ENCODE results near the gene TEX19.
"Not testable (repeated sequence)": the region's sequence is repeated elsewhere in the genome, so short reads cannot be mapped to it uniquely, and the experiment has no call there.

TEX19 gene

DNA sequence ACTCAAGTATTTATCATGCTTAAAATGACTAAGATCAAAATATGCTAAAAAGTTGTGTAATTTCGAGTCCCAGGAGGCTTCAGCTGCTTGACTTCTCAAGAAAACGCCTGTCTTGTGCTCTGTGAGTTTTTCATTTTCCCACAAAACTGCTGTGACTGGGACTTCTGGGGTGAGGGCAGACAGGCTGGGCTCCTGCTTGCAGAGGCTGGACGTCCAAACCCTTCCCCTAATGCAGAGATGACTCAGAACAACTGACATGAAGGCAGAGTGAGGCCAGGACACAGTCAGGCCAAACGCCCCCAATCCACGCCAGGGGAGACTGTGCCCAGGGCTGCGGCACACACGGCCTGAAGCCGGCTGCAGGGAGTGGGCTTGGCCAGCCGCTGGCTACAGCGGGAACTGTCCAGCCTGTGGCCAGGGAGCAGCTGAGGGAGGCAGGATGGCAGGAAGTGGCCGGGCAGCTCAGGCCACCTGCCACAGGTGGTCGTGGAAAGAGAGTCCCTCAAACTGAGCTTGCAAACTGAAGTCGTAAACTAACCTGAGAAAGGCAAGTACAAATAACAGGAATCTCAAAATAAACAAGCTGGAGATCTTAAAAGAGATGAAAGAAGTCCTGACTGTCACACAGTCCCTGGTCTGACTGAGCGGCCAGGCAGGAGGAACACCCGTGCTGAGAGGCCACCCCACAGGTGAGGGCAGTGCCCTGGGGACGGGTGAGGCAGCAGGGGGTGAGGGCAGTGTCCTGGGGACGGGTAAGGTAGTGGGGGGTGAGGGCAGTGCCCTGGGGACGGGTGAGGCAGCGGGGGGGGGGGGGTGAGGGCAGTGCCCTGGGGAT, 37.8 kb downstream of the TEX19 start:
- no peak for DNase-seq
- intact Hi-C loops (cut with DNase I) = no loop called here

DNA sequence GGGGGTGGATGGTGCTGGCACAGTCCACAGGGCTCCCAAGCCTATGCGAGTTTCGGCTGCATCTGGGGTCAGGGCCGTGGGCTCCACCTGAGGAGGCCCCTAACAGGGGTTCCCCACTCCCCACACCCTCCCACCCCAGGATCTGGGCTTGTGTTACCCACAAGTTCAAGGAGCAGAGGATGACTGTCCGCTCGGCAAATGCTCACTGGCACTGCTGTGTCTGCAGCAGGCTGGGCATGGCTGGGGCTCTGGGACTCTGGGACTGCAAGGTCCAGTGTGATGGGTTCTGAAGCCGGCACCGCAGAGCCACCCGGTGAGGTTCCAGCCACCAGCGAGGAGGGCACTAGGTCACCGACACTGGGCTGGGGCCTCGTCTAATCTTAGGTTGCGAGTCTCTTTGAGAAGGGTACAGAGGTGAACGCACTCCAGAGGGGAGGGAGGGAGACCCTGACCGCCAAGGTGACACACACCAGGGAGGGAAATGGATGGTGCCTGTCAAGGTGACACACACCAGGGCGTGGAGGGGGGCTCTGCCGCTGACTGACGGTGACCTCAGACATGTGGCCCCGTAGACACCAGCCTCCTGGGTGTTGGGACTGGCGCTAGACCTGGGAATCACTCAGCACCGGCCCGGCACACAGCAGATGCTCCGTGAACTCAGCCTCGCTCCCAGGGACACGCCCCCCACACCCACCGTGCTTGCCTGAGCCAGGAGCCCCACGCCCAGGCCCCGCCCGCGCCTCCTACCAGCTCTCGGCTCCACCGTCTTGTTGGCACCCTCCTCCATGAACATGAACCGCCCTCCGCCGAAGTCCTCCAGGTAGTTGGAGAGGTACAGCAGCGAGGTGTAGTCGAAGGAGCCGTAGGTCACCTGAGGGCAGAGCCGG, 38.6 kb downstream of the TEX19 start:
- intact Hi-C loops (cut with DNase I) = no loop called here
- peak in 7 of 42 donors; percentile 11 to 64 (median 15) for DNase-seq

DNA sequence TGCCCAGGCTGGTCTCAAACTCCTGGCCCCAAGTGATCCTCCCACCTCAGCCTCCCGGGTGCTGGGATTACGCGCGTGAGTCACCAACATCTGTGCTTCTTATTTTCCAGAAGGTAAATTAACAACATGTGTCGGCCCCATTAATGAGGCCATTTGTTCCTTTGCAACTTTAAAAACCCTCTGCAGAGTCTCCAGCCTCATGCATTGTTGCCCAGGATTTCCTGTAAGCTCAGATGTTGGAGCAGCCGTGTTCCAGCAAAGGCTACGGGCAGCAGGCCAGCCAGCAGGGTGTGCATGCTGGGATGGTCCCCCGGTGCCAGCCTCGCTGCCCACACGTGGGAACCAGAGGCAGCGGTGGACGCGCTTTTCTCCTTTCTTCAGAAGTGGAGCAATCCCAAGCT, 40.0 kb downstream of the TEX19 start:
- DNase-seq = peak in 26 of 42 donors; percentile 19 to 74 (median 43)
- intact Hi-C loops (cut with DNase I) = no loop called here

DNA sequence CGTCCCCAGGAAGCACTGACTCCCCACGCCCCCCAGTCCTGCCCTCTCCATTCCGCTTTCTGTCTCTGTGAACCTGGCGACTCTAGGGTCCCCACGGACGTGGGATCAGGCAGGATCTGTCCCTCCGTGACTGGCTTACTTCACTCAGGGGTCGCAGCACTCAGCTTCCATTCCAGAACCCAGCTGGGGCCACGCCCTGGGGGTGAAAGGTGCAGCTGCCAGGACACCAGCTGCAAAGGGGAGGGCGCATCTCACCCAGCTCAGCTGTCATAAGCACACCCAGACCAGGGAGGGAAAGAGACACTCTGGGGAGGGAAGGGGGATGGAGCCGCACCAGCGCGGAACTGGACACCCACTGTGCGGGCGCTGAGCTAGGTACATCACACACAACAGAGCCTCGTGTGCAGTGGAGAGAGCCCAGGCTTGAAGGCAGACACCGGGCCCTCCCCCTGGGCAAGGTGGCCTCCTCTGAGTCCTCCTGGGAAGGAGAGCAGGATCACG, 40.6 kb downstream of the TEX19 start:
- intact Hi-C loops (cut with DNase I) = no loop called here
- DNase-seq = no peak

DNA sequence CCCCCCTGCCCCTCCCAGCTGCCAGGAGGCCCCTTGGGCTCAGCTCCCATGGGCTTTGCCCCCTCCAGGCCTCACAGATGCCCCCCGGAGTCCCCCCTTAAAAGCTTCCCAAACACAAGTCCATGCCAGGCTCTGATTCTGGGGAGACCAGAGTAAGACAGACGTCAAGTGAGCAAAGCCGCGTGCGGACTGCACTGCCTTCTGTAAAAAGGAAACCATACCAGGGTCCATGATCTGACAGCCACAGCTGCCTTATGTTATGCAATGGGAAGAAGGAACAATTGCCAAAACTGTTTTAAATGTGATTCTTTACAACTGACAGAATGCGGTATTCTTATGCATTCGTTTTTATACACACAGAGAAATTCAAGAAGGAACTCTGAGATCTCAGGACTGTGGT, 41.2 kb downstream of the TEX19 start:
- intact Hi-C loops (cut with DNase I) = no loop called here

DNA sequence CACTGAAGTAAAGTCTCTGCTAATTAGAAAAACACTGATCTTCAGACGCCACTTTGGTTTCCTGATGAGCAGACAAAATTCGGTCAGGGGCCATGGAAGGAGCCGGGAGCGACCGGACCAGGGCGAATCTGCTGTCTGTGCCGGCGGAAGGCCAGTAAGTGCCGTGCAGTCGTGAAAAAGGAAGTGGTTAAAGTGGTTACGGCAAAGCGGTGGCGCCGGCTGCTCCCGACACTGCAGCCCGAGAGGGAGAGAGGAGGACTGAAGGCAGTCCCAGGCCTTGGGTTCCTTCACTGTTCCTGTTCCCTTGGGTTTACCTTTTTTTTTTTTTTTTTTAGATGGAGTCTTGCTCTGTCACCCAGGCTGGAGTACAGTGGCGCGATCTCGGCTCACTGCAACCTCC, 41.8 kb downstream of the TEX19 start:
- DNase-seq = peak in 28 of 42 donors; percentile 11 to 61 (median 37)
- intact Hi-C loops (cut with DNase I) = no loop called here

More for the DNA sequence above, 41.2 kb downstream of the TEX19 start:
- no peak for DNase-seq

DNA sequence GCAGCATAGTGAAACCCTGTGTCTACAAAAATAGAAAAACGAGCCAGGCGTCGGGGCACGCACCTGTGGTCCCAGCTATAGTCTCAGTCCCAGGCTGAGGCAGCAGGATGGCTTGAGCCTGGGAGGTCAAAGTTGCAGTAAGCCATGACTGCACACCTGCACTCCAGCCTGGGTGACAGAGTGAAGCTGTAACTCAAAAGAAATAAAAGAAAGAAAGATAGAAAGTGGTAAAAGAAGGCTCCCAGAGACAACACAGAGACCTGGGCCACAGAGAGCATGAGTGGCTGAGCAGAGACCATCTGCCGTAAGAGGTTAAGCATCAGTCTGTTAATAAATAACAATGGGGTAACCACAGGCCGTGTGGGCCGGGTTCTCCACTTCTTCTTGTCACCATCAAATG, 43.8 kb downstream of the TEX19 start:
- DNase-seq = no peak
- intact Hi-C loops (cut with DNase I) = no loop called here

DNA sequence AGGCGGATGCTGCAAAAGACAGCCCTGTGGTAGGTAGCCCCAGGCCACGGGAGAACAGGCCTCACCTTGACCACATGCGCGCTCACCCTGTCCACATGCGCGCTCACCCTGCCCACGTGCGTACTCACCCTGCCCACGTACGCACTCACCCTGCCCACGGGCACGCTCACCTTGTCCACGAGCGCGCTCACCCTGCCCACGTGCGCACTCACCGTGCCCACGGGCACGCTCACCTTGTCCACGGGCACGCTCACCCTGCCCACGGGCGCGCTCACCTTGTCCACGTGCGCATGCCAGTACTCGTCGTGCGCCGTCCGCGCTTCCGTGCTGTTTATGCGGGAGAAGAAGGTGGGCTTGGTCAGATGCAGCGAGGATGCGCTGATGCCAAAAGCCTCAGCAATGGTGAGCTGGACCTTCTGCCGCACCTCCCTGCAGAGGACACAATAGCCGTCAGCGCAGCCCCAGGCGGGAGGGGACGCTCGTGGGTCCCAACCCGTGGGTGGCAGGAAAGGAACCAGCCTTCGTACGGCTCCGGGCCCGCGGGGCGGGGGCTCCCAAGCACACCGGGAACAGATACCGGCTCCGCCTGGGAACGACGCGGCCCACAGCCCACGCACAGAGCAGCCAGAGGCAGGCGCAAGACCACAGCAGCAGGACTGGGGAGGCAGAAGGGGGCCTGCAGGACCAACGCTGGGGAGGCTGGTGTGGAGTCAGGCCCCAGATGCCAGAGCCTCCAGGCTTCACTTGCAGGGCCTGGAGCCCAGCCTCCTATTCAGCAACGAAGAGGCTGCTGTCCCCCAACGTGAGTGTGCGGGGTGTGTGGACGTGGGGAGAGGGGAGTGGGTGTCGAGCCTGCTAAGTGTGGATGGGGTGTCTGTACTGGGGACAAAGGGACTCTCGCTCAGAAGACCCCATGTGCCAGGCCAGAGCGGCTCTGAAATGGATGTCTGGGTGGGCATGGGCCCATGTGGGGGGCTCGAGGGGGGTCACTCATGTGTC, 44.9 kb downstream of the TEX19 start:
- DNase-seq = no peak
- intact Hi-C loops (cut with DNase I) = no loop called here

DNA sequence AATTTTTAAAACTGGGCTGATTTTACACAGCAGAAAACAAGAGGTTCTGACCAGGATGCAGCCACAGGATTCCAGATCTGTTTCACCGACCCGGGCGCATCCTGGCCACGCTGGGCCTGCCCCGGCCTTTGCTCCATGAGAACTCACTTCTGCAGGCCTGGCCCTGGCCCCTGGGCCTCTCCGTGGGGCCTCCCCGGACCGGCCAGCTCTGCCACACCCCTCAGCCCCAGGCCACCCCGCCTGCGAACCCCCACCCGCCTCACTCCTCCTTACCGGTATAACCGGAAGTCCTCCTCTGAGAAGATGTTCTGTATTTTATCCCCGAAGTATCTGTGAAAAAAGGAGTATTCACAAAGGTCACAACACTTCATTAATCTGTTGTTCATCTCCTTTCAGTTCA, 46.0 kb downstream of the TEX19 start:
- intact Hi-C loops (cut with DNase I) = no loop called here
- DNase-seq = no peak

DNA sequence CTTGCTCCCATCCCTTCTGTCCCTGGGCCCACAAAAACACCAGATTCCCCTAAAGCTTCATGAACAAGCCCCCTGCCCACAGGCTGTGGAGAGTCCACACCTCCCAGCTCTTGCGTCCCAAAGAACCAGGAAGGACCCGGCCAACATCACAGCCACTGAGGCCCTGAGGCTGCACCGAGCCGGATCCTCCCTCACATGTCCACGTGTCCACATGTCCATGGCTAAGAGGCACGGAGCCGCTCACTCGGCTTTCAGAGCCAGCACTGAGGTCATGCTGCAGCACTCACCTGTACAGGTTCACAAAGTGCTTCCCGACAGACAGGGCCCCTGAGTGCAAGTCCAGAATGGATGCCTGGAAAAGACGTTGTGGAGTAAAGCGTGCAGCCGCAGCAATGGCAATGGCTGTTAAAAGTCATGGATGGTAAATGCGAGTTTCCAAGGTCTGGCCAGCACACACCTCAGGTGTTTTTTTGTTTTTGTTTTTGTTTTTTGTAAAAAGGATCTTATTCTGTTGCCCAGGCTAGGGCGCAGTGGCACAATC, 47.2 kb downstream of the TEX19 start:
- intact Hi-C loops (cut with DNase I) = no loop called here
- DNase-seq = no peak

DNA sequence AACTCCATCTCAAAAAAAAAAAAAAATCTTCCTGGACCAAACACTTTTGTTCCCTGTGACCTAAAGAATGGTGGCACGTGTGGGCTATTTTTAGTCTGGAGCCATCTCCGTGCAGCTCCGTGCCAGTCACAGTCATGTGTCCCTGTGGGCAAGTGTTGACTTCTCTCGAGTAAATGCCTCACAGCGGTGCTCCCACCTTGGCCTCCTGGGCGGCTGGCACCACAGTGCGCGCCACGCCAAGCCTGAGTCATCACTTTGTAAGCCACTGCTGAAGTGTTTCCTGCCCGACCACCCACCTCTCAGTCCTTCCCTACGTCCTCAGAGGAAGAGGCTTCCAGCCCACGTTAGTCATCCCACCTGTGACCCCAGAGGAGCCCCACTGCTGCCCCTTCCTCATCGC, 48.2 kb downstream of the TEX19 start:
- DNase-seq = no peak
- intact Hi-C loops (cut with DNase I) = no loop called here

DNA sequence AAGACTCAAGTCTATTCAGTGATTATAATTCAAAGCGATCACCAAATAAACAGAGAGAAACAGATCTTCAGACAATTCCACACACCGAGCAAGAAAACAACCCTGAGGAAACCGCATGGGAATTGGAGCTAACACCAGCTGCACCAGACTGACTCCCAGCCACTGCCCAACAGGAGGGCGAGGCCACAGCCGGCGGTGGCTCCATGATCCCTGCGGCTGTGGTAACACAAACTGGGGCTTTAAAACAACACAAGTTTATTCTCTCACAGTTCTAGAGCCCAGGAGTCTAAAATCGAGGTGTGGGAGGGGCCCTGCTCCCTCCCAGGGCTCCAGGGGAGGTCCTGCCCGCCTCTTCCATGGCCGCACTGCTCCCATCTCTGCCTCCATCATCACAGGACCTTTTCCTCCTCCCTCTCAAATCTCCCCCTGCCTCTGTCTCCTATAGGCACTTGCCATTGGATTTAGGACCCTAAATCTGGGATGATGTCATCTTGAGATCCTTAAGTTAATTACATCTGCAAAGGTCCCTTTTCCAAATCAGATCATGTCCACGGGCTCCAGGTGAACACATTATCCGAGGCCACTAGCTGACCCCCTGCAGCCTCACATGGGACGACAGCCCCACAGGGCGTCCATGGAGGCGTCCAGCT, 49.4 kb downstream of the TEX19 start:
- DNase-seq = no peak
- intact Hi-C loops (cut with DNase I) = no loop called here

DNA sequence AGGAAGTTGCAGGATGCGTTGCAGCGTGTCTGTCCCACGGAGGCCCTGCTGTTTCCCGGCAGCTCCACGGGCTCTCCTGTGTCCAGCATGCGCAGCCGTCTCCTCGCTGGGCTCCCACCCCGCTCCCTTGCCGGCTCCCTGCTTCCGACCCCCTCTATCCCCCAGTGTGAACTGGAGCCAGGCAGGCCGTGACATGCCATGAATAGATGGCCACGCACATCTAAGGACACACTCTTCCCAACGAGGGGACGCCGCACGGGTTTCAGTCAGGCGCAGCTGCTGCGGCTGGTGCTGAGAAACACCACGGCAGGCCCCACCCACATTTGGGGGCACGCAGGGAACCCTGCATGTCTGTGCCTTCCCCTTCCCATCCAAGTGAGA, 49.9 kb downstream of the TEX19 start:
- intact Hi-C loops (cut with DNase I) = no loop called here
- DNase-seq = no peak

DNA sequence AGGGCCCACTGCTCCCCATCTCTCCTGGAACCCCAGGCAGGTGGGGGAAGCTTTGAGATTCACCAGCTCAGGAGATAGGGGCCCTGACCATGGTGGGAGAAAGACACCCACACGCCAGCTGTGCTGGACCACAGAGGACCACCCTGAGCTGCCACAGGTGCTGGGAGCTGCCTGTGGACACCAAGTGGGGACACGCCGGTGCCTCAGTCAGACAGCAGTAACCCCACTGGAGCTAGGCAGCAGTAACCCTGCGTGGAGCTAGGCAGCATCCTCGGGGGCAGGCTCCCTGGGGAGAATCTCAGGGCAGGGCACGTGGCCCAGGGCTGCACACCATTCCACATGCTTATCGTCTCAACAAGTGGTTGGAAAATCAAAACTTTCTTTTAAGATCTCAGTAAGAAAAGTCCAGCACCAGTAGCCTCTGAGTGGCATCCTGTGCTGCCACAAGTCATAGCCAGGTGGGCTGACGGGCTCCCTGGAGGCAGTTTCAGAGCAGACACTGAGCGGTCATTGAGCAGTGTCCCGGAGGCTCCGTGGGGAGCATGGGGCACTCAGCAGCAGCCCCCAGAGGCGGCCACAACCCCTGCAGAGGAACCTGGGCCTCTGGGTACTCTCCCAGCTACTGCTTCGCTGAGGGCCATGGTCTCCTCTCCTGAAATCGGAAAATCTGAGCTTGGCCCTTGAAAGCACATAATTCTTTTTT, 51.1 kb downstream of the TEX19 start:
- intact Hi-C loops (cut with DNase I) = loop anchor here (5.0 kb wide), 1 partner anchor 58 kb away; no protein-coding TSS in a partner anchor
- no peak for DNase-seq

DNA sequence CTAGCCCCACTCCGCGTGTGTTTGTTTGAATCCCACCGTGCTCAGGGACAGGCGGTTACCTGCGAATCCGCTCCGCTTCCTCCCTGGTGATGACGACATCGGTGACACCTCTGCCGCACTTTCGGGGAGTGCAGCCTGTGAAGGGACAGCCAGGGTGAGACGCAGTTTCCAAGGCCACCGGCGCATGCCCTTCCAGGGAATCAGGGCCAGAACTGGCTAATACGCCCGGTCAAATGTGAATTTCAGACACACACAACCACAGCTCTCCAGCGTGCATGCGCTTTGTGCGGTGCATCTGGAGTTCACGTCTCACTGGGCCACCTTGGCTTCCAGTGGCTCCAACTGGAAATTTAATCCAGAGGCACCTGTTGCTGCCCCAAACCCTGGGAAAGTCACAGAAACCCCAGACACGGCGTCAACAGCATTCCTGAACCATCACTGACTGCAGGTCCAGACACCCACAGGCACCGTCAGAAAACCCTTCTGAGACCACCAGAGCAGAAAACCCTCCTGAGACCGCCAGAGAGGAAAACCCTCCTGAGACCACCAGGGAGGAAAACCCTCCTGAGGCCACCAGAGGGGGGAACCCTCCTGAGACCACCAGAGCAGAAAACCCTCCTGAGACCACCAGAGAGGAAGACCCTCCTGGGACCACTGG, 52.5 kb downstream of the TEX19 start:
- intact Hi-C loops (cut with DNase I) = loop anchor here (5.0 kb wide), 1 partner anchor 59 kb away; no protein-coding TSS in a partner anchor

DNA sequence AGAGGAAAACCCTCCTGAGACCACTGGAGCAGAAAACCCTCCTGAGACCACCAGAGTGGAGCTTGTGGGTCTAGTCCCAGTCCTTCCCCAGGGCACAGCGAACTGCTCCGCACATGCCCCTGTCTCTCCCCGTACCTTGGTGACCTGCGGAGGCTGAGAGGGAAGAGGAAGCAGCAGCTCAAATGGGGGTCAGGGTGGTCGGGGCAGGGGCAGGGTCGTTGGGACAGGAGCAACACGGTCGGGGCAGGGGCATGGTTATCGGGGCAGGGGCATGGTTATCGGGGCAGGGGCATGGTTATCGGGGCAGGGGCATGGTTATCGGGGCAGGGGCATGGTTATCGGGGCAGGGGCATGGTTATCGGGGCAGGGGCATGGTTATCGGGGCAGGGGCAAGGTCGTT, 53.0 kb downstream of the TEX19 start:
- intact Hi-C loops (cut with DNase I) = loop anchor here (5.0 kb wide), 1 partner anchor 60 kb away; no protein-coding TSS in a partner anchor
- DNase-seq = not testable (repeated sequence)

More for the DNA sequence above, 52.5 kb downstream of the TEX19 start:
- no peak for DNase-seq
